ENCODE results near the gene AKIP1.
"Not testable (repeated sequence)": the region's sequence is repeated elsewhere in the genome, so short reads cannot be mapped to it uniquely, and the experiment has no call there.

DNA sequence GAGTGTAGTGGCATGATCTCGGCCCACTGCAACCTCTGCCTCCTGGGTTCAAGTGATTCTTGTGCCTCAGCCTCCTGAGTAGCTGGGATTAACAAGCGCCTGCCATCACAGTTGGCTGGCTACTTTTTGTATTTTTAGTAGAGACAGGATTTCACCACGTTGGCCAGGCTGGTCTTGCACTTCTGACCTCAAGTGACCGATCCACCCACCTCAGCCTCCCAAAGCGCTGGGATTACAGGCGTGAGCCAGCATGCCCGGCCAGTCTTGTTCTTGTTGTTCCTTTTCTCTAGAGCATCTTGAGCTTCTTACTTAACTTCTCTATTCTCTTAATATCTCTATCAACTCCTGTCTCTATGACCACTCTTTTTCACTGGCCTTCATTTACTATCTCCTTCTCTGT, 29.4 kb upstream of the AKIP1 start:
- TF ChIP-seq POLR2A (IDR thresholded peaks at IDR 0.05), result not testable (repeated sequence)
- TF ChIP-seq, protein P1, sequence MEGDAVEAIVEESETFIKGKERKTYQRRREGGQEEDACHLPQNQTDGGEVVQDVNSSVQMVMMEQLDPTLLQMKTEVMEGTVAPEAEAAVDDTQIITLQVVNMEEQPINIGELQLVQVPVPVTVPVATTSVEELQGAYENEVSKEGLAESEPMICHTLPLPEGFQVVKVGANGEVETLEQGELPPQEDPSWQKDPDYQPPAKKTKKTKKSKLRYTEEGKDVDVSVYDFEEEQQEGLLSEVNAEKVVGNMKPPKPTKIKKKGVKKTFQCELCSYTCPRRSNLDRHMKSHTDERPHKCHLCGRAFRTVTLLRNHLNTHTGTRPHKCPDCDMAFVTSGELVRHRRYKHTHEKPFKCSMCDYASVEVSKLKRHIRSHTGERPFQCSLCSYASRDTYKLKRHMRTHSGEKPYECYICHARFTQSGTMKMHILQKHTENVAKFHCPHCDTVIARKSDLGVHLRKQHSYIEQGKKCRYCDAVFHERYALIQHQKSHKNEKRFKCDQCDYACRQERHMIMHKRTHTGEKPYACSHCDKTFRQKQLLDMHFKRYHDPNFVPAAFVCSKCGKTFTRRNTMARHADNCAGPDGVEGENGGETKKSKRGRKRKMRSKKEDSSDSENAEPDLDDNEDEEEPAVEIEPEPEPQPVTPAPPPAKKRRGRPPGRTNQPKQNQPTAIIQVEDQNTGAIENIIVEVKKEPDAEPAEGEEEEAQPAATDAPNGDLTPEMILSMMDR (IDR thresholded peaks at IDR 0.05), result not testable (repeated sequence)
